A549 (cell line): ENCODE results near the gene ATRAID.

Experiments
- CHD4 ChIP-seq: fragments of 200-600 bp; sonication (generic); IDR thresholded peaks from 2 replicates; pipeline ENCODE4 v1.6.1; 2016; ENCODE audit warnings: antibody characterized with exemption, mild to moderate bottlenecking, borderline replicate concordance
- ESRRA ChIP-seq: fragments of 150-350 bp; IDR thresholded peaks from 2 replicates; pipeline ENCODE4 v1.6.1; 2014; ENCODE audit warnings: mild to moderate bottlenecking, low read length, borderline replicate concordance
- HDAC2 ChIP-seq: fragments of 200-600 bp; sonication (generic); IDR thresholded peaks from 2 replicates; pipeline ENCODE4 v1.6.1; 2016
- HMGXB4 ChIP-seq: fragments of 250-450 bp; sonication (Bioruptor Pico); IDR thresholded peaks from 2 replicates; pipeline ENCODE4 v1.5.0; 2021; ENCODE audit warnings: mild to moderate bottlenecking, moderate library complexity, borderline replicate concordance
- HOXB5 ChIP-seq: fragments of 250-450 bp; sonication (Bioruptor Pico); IDR thresholded peaks from 2 replicates; pipeline ENCODE4 v1.5.0; 2020; ENCODE audit warnings: mild to moderate bottlenecking, moderate library complexity
- NFE2L2 ChIP-seq: fragments of 150-350 bp; conservative IDR thresholded peaks from 2 replicates; pipeline ENCODE4 v1.6.1; 2014; ENCODE audit warnings: low read length
- POLR2A ChIP-seq: IDR thresholded peaks from 2 replicates; pipeline ENCODE4 v1.6.1; 2012; ENCODE audit warnings: mild to moderate bottlenecking, low read length
- POLR2AphosphoS2 ChIP-seq: conservative IDR thresholded peaks from 2 replicates; pipeline ENCODE4 v1.6.1; 2012; ENCODE audit warnings: low read length, improper control_type of control experiment, inconsistent platforms
- RAD21 ChIP-seq, 2 experiments: fragments of >200 bp in 1 of 2; sonication (Bioruptor Twin) in 1 of 2; formaldehyde crosslinking in 1 of 2; IDR thresholded peaks in 1 of 2; conservative IDR thresholded peaks in 1 of 2; 2 replicates in 1 of 2; 3 replicates in 1 of 2; pipeline ENCODE4 v1.6.1; 2012 to 2018; ENCODE audit warnings: inconsistent platforms in 1 of 2
- TP53 ChIP-seq: fragments of 250-450 bp; sonication (Bioruptor Pico); IDR thresholded peaks from 2 replicates; pipeline ENCODE4 v1.5.0; 2021; ENCODE audit warnings: mild to moderate bottlenecking, moderate library complexity
- TF ChIP-seq, protein P1 (sequence below): fragments of >200 bp; sonication (Bioruptor Twin); formaldehyde crosslinking; IDR thresholded peaks from 3 replicates; pipeline ENCODE4 v1.5.1; 2016
- TF ChIP-seq, protein P2 (sequence below): IDR thresholded peaks from 2 replicates; pipeline ENCODE4 v1.6.1; 2012
- TF ChIP-seq, protein P3 (sequence below): fragments of >200 bp; sonication (Bioruptor Twin); formaldehyde crosslinking; IDR thresholded peaks from 2 replicates; pipeline ENCODE4 v1.6.1; 2016

GRCh38 chr2:27186613-27187345 lies 25.1 kb upstream of the ATRAID start:
- TF ChIP-seq POLR2AphosphoS2 (no peak), POLR2A (no peak), HDAC2 (no peak), NFE2L2 (no peak), ESRRA (no peak), RAD21 (conservative IDR thresholded peaks at IDR 0.05 in 1 of 2, IDR thresholded peaks at IDR 0.05 in 1 of 2) (no peak), HOXB5 (CRISPR knock-in tag) (no peak), TP53 (CRISPR knock-in tag) (no peak), HMGXB4 (no peak), CHD4 (no peak)
- TF ChIP-seq, protein P1, sequence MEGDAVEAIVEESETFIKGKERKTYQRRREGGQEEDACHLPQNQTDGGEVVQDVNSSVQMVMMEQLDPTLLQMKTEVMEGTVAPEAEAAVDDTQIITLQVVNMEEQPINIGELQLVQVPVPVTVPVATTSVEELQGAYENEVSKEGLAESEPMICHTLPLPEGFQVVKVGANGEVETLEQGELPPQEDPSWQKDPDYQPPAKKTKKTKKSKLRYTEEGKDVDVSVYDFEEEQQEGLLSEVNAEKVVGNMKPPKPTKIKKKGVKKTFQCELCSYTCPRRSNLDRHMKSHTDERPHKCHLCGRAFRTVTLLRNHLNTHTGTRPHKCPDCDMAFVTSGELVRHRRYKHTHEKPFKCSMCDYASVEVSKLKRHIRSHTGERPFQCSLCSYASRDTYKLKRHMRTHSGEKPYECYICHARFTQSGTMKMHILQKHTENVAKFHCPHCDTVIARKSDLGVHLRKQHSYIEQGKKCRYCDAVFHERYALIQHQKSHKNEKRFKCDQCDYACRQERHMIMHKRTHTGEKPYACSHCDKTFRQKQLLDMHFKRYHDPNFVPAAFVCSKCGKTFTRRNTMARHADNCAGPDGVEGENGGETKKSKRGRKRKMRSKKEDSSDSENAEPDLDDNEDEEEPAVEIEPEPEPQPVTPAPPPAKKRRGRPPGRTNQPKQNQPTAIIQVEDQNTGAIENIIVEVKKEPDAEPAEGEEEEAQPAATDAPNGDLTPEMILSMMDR = no peak
- TF ChIP-seq, protein P2, sequence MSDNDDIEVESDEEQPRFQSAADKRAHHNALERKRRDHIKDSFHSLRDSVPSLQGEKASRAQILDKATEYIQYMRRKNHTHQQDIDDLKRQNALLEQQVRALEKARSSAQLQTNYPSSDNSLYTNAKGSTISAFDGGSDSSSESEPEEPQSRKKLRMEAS = no peak
- TF ChIP-seq, protein P3, sequence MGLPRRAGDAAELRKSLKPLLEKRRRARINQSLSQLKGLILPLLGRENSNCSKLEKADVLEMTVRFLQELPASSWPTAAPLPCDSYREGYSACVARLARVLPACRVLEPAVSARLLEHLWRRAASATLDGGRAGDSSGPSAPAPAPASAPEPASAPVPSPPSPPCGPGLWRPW = no peak
